GM10266 (cell line): ENCODE results near the gene STX2.
"Not testable (repeated sequence)": the region's sequence is repeated elsewhere in the genome, so short reads cannot be mapped to it uniquely, and the experiment has no call there.

ENCODE experiments used
- DNase-seq: peaks from one replicate; pipeline ENCODE4 v3.0.0; 2012; ENCODE audit errors: extremely low spot score
- TF ChIP-seq, protein P1 (sequence below): IDR thresholded peaks from 2 replicates; pipeline ENCODE4 v1.5.1; 2012; ENCODE audit warnings: mild to moderate bottlenecking, low read depth; ENCODE audit not compliant: control insufficient read depth, insufficient read depth; ENCODE audit errors: missing control alignments

Gene STX2

DNA sequence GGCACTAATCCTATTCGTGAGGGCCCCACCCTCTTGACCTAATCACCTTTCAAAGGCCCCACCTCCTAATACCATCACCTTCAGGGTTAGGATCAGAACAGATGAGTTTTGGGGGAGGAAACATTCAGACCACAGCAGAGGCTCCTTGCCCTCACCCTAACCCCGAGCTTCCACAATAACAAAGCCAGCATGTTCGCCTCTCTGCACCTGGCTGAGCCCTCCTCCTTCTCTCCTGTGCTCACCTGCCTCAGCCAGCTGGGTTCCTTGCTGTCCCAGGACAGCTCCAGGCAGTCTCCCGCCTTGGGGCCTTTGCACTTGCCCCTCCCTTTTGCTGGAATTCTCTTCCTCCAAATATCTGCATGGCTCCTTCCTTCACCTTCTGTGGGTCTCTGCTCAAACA, 23.1 kb upstream of the STX2 start:
- TF ChIP-seq, protein P1, sequence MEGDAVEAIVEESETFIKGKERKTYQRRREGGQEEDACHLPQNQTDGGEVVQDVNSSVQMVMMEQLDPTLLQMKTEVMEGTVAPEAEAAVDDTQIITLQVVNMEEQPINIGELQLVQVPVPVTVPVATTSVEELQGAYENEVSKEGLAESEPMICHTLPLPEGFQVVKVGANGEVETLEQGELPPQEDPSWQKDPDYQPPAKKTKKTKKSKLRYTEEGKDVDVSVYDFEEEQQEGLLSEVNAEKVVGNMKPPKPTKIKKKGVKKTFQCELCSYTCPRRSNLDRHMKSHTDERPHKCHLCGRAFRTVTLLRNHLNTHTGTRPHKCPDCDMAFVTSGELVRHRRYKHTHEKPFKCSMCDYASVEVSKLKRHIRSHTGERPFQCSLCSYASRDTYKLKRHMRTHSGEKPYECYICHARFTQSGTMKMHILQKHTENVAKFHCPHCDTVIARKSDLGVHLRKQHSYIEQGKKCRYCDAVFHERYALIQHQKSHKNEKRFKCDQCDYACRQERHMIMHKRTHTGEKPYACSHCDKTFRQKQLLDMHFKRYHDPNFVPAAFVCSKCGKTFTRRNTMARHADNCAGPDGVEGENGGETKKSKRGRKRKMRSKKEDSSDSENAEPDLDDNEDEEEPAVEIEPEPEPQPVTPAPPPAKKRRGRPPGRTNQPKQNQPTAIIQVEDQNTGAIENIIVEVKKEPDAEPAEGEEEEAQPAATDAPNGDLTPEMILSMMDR = no peak

DNA sequence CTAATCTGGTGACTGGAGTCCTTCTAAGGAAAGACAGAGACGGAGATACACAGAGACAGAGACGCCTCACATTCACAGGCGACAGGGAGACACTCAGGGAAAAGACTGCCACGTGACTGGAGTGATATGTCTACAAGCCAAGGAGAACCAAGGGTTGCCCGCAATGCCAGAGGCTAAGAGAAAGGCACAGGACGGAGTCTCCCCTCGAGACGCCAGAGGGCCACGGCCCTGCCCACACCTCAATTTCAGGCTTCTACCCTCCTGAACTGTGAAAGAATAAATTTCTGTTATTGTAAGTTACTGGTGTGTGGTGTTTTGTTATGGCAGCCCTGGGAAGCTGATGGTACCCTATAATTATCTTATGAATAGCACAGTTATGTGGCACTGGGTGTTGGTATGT, 21.3 kb upstream of the STX2 start:
- TF ChIP-seq, protein P1 = no peak
- no peak for DNase-seq

More for the DNA sequence above, 23.1 kb upstream of the STX2 start:
- no peak for DNase-seq

DNA sequence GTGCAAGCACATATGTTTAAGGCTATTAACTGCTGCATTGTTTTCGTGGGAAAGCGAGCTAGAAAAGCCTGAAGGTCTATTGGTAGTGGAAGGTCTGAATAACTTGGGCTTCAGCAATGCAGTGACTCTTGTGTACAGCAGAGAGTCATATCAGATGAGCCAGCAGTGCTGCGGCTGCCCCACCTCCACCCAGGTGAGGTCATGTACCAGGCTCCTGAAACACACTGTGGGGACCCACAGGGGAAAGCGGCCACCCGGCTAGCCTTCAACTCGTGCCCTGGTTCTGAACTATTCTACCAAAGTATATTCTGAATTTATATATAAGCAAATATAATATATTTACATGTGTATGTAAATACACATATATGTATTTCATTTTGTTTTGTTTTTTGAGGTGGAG, 20.1 kb upstream of the STX2 start:
- DNase-seq = no peak
- TF ChIP-seq, protein P1 = no peak

DNA sequence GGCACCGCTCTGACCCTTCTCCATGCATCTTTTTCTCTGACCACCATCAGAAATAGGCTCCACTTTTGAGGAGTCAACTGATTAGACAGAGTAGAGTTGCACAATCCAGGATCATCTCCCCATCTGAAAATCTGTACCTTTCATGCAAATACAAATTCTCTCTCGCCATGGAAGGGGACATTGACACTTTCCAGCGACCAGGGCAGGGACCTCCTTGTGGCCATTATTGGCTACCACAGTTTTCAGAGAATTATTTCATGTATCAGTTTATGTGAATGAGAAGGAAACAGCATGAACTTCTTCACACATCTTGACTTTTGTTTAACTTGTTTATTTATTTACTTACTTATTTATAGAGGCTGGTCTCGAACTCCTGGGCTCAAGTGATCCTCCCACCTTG, 19.0 kb upstream of the STX2 start:
- TF ChIP-seq, protein P1 = no peak
- no peak for DNase-seq

DNA sequence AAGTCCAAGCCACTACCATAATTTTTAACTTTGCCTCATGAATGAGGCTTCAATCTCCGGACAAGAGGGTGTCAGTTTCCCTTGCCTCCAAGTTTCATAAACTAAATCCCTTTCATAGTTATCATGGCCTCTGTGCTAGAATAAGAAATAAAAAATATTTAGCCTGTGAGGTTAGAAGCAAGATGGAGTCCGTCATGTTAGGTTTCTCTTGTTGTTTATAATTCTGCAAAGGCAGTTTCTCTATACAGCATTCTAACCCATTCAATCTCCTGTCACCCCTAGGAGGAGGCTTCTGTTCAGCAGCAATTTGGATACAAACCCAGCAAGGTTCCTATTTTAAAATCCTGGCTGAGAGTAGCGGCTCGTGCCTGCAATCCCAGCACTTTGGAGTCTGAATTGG, 17.0 kb upstream of the STX2 start:
- TF ChIP-seq, protein P1 = no peak
- DNase-seq = no peak

DNA sequence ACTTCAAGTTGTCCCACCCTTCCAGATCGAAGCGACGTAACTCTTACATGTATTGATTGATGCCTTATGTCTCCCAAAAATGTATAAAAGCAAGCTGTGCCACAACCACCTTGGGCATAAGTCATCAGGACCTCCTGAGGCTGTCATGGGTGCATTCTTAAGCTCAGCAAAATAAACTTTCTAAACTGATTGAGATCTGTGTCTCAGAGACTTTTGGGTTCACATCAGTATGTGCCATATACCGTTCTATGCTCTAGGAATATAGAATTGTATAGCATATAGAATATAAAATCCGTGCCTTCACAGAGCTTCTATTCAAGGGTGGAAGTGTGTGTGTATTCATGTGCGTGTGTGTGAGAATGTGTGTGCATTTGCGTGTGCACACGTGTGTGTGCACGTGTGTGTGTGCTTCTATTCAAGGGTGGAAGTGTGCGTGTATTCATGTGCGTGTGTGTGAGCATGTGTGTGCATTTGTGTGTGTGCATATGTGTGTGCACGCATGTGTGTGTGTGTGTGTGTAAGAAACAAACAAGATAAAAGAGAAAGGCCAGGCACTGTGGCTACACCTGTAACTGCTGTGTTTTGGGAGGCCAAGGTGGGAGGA, 11.5 kb upstream of the STX2 start:
- TF ChIP-seq, protein P1 = no peak
- DNase-seq = no peak

DNA sequence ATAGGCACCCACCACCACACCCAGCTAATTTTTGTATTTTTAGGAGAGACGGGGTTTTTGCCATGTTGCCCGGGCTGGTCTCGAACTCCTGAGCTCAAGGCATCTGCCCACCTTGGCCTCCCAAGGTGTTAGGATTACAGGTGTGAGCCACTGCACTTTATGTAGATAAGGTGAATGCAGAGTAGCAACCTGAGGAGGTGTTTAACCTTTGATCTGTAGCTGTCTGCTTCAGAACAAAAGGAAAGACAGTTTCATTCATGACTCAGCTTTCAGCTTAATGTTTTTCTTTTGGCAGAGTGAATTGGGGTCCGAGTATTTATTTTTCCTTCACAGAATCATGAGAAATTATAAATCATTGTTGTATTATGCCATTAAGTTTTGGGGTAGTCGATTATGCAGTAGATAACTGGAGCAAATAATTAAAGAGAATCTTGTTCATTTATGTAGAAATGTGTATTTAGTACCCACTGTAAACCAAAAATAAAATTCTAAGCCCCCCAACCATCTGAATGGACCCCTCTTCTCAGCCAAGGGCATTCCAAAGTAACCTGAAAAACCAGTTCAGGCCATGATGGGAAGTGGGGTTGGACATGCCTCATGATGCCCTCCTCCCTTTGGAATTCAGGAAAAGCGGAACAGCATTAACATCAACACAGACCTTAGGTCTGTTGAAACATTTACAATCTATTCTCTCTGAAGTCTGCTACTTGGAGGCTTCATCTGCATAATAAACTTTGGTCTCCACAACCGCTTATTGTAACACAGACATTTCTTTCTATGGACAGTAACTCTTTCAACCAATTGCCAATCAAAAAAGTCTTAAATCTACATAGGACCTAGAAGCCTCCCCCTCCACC, 10.7 kb upstream of the STX2 start:
- DNase-seq = no peak
- TF ChIP-seq, protein P1 = no peak

DNA sequence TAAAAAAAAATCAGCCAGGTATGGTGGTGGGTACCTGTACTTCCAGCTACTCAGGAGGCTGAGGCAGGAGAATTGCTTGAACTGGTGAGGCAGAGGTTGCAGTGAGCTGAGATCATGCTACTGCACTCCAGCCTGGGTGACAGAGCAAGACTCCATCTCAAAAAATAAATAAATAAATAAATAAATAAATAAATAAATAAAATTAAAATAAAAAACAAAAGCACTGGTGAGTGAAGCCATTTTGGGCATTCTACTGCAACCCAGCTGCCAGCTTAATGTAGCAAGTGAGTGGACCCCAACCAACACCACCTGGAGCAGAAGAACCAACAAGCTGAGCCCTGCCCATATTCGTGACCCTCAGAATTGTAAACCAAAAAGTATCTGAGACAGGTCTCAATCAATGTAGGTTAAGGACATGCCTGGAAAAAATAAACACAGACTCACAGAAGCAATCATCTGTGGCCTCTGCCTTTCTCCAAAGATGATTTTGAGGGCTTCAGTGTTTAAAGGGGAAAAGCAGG, 9.8 kb upstream of the STX2 start:
- not testable (repeated sequence) for DNase-seq

DNA sequence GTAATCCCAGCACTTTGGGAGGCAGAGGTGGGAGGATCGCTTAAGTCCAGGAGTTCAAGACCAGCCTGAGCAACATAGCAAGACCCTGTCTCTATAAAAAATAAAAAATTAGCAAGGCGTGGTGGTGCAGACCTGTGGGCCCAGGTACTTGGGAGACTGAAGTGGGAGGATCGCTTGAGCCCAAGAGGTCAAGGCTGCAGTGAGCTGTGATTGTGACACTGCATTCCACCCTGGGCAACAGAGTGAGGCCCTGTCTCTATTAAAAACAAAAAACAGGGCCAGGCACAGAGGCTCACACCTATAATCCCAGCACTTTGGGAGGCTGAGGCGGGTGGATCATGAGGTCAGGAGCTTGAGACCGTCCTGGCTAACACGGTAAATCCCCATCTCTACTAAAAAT, 9.1 kb upstream of the STX2 start:
- DNase-seq = not testable (repeated sequence)
